Activated B cell treated with CpG ODN at 0.5 μM for 24 hours (primary cell): ENCODE data around the gene AGK. TPM values are rescaled to one million over a fixed set of nuclear protein-coding genes. Genes with fewer than 3 reads are reported as not detected.
A peak's percentile ranks its signal among the peaks of the same experiment; 100 is the strongest.
"Not testable (repeated sequence)": the region's sequence is repeated elsewhere in the genome, so short reads cannot be mapped to it uniquely, and the experiment has no call there.

Source experiments
- ATAC-seq: fragments of 200-7000 bp; cut with Tn5 transposase; one replicate; pipeline ENCODE4 v1.10.0; 2021; ENCODE audit warnings: low read depth, mild to moderate bottlenecking, moderate library complexity
- CTCF ChIA-PET: fragments of 350-600 bp; sonication (Branson Sonifier 250); formaldehyde crosslinking; loops from one replicate; lab custom pipeline; 2021; ENCODE audit warnings: antibody characterized with exemption; lab: Charles Lee
- POLR2A ChIA-PET: fragments of 350-600 bp; sonication (Branson Sonifier 250); formaldehyde crosslinking; loops from one replicate; lab custom pipeline; 2021; ENCODE audit warnings: antibody characterized with exemption; lab: Charles Lee
- DNase-seq: peaks from one replicate; pipeline ENCODE4 v3.0.0; 2022
- H3K27ac Mint-ChIP-seq: one replicate; pipeline ENCODE4 v1.8.0; 2020; ENCODE audit warnings: mixed read lengths
- H3K27me3 Mint-ChIP-seq: one replicate; pipeline ENCODE4 v1.8.0; 2021; ENCODE audit warnings: mixed read lengths
- H3K36me3 Mint-ChIP-seq: one replicate; pipeline ENCODE4 v1.8.0; 2021; ENCODE audit warnings: low read depth, mixed read lengths
- H3K4me1 Mint-ChIP-seq: one replicate; pipeline ENCODE4 v1.8.0; 2021; ENCODE audit warnings: mixed read lengths
- H3K4me3 Mint-ChIP-seq: one replicate; pipeline ENCODE4 v1.8.0; 2020; ENCODE audit warnings: mild to moderate bottlenecking, mixed read lengths
- H3K9me3 Mint-ChIP-seq: one replicate; pipeline ENCODE4 v1.8.0; 2020; ENCODE audit warnings: mixed read lengths
- intact Hi-C: fragments of 100-400 bp; cut with micrococcal nuclease; formaldehyde crosslinking; loops from one replicate; pipeline ENCODE4 v1.15.1; 2024
- total RNA-seq: library from RNA; stranded (reverse); gene quantifications from 2 replicates; pipeline ENCODE4 v1.2.3, GENCODE V29; 2022
- TF ChIP-seq, protein P1 (sequence below): fragments of 200-600 bp; IDR thresholded peaks from one replicate; pipeline ENCODE4 v1.8.0; 2022; ENCODE audit warnings: antibody characterized with exemption, mild to moderate bottlenecking

The AGK gene
- total RNA-seq, 1 donor from 2014 or later, result 39.3 TPM

DNA sequence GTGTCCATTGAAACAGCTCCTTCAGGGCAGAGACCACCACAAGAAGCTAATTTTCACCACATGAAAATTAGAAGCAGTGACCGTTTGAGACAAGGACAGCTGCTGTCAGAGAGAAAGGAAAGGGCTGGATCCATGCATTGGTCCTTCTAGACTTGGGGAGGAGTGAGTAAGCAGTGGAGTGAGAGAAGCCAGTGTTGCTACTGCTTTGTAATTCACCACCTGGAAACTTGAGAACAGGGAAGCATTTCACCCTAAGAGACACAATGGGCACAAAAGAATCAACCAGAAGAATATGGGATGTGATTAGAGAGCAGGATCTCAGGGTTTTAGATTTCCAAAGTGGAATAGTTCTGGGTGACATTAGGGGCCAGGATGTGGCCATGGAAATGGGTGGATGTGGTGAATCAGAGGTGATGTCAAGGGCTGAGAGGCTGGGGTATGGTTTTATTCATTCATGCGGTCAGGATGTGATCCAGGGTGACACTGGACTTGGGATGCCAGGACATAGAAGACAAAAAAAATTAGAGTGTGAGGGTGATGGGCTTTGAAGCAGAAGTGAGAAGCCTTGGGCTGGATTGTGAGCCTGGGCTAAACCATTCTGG is 89.1 kb downstream of the AGK start:
- Mint-ChIP-seq H3K4me1 (no peaks in the 10 kb centered on the region), H3K4me3 (no peak overlapping the region), H3K36me3 (peaks cover 50% of the 10 kb centered on the region), H3K27me3 (no peaks in the 10 kb centered on the region), H3K9me3 (no peaks in the 10 kb centered on the region), H3K27ac (no peak overlapping the region)
- TF ChIP-seq, protein P1, sequence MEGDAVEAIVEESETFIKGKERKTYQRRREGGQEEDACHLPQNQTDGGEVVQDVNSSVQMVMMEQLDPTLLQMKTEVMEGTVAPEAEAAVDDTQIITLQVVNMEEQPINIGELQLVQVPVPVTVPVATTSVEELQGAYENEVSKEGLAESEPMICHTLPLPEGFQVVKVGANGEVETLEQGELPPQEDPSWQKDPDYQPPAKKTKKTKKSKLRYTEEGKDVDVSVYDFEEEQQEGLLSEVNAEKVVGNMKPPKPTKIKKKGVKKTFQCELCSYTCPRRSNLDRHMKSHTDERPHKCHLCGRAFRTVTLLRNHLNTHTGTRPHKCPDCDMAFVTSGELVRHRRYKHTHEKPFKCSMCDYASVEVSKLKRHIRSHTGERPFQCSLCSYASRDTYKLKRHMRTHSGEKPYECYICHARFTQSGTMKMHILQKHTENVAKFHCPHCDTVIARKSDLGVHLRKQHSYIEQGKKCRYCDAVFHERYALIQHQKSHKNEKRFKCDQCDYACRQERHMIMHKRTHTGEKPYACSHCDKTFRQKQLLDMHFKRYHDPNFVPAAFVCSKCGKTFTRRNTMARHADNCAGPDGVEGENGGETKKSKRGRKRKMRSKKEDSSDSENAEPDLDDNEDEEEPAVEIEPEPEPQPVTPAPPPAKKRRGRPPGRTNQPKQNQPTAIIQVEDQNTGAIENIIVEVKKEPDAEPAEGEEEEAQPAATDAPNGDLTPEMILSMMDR, result no peak
- DNase-seq (no peak), ATAC-seq (no peak)
- CTCF ChIA-PET, result no interaction called here
- POLR2A ChIA-PET, result no interaction called here
- intact Hi-C loops, result loop anchor here (10.0 kb wide), 1 partner anchor 716 kb away; the partner anchor contains the start of gene BRAF

DNA sequence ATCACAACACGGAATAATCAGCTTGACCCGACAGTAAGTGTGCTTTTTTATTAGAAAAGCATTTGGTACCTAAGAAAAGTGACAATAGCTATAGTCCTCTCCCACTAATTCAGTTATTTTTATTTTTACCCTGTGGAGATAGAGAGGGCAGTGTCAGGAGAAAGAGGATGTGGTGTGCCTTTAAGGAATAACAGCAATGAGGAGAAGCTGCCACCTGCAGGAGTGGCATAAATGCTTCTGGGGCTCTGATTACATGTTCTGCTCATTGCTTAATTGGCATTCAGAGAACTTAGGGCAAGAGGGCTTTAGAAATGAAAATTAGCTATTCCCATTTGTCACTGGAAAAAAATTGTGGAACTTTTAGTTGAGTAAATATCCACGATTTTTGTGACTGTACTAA is 90.7 kb downstream of the AGK start:
- Mint-ChIP-seq H3K9me3 (no peaks in the 10 kb centered on the region), H3K4me3 (no peak overlapping the region), H3K4me1 (peaks cover 2% of the 10 kb centered on the region), H3K27me3 (no peaks in the 10 kb centered on the region), H3K36me3 (peaks cover 41% of the 10 kb centered on the region), H3K27ac (no peak overlapping the region)
- ATAC-seq, result no peak
- no peak for DNase-seq
- ChIA-PET CTCF (interaction anchor here (1.6 kb wide), 1 partner anchor 9 kb away, joined by 3 read pairs; no protein-coding TSS in a partner anchor), POLR2A (no interaction called here)
- TF ChIP-seq, protein P1, result no peak
- intact Hi-C loops, result loop anchor here (10.0 kb wide), 1 partner anchor 717 kb away; the partner anchor contains the start of gene BRAF

DNA sequence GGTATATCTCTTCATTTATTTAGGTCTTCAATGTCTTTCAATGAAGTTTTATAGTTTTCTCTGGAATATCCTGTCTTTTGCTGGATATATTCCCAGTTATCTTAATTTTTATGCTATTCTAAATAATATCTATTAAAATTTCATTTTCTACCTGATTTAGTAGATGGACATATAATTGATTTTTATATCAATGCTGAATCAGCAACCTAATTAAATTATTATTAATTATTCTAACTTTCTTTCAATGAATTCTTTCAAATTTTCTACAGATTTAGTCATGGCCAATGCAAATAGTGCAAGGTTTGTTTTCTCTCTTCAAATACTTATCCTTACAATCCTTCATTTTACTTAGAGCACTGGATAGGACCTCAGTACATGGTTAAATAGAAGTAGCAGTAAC is 94.0 kb downstream of the AGK start:
- peaks cover 39% of the 10 kb centered on the region for H3K36me3 Mint-ChIP-seq
- CTCF ChIA-PET, result no interaction called here
- H3K27ac Mint-ChIP-seq, result no peak overlapping the region
- H3K27me3 Mint-ChIP-seq, result no peaks in the 10 kb centered on the region
- TF ChIP-seq, protein P1, result no peak
- intact Hi-C loops, result loop anchor here (10.0 kb wide), 1 partner anchor 720 kb away; the partner anchor contains the start of gene BRAF
- ATAC-seq, result no peak
- POLR2A ChIA-PET, result no interaction called here
- H3K9me3 Mint-ChIP-seq, result no peaks in the 10 kb centered on the region
- no peak overlapping the region for H3K4me3 Mint-ChIP-seq
- H3K4me1 Mint-ChIP-seq, result peaks cover 27% of the 10 kb centered on the region
- DNase-seq, result no peak

DNA sequence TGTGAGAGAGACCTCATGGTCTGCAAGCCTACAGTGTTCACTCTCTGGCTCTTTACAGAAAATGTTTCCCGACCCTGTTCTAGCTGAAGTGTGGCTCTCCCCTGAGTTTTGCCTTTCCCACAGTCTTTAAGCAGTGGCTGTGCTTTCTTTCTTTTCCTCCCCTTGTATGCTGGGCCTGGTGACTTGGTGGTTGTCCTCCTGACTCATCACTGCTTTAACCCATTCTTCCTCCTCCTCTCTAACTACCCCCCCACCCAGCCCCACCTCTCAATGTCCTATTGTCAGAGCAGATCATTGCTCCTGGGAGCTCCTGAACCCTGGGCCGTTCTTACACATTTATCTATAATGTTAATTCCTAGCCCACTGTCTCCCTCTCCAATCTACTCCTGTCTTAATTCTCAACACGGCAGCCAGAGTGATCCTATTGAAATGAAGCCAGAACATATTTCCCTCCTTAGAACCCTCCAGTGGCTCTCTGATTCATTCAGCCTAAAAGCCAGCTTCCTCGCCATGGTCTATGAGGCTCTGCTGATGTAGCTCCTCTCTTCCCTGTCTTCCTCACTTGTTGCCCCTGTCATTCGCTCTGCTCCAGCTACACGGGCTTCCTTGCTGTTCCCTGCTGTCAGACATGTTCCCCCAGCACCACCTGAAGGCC is 95.7 kb downstream of the AGK start:
- CTCF ChIA-PET, result interaction anchor here (0.7 kb wide), 1 partner anchor 654 kb away, joined by 3 read pairs; no protein-coding TSS in a partner anchor

DNA sequence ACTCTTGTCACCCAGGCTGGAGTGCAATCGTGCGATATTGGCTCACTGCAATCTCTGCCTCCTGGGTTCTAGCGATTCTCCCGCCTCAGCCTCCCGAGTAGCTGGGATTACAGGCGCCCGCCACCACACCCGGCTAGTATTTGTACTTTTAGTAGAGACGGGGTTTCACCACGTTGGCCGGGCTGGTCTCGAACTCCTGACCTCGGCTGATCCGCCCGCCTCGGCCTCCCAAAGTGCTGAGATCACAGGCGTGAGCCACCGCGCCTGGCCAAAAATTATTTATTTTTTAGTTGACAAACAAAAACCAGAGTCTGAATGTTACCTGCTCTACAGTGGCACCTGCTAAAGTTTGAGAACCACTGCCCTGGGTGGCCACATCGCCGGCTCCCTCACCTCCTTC is 96.5 kb downstream of the AGK start:
- DNase-seq, ATAC-seq, H3K27me3 Mint-ChIP-seq, CTCF ChIA-PET, H3K4me3 Mint-ChIP-seq, H3K9me3 Mint-ChIP-seq, POLR2A ChIA-PET: not testable (repeated sequence)
- Mint-ChIP-seq H3K36me3 (peaks cover 24% of the 10 kb centered on the region), H3K27ac (peak overlapping the region; percentile 81), H3K4me1 (peaks cover 31% of the 10 kb centered on the region)
- intact Hi-C loops, result loop anchor here (2.0 to 10.0 kb wide), 2 partner anchors 723 to 1169 kb away; partner anchors contain the start of genes BRAF and MKRN1

More for the DNA sequence above, 95.7 kb downstream of the AGK start:
- Mint-ChIP-seq H3K27me3 (no peaks in the 10 kb centered on the region), H3K9me3 (no peaks in the 10 kb centered on the region), H3K27ac (peak overlapping the region; percentile 50), H3K4me3 (no peak overlapping the region), H3K36me3 (peaks cover 26% of the 10 kb centered on the region), H3K4me1 (peaks cover 31% of the 10 kb centered on the region)
- intact Hi-C loops, result loop anchor here (10.0 kb wide), 1 partner anchor 722 kb away; the partner anchor contains the start of gene BRAF
- TF ChIP-seq, protein P1, result no peak
- DNase-seq, result no peak
- ATAC-seq, result no peak
- POLR2A ChIA-PET, result interaction anchor here (1.3 kb wide), 1 partner anchor 91 kb away, joined by 3 read pairs; the partner anchor contains the start of gene SSBP1
